ENCODE results near the gene LDLRAD1. TPM values are rescaled to one million over a fixed set of nuclear protein-coding genes. Genes with fewer than 3 reads are reported as not detected.
"Not testable (repeated sequence)": the region's sequence is repeated elsewhere in the genome, so short reads cannot be mapped to it uniquely, and the experiment has no call there.

Gene LDLRAD1
- total RNA-seq = not detected

- CTCF ChIA-PET = no interaction called here
- ATAC-seq = no peak
- Mint-ChIP-seq H3K4me3 (no peak within 1 kb of the TSS), H3K27ac (no peak within 1 kb of the TSS), H3K27me3 (no peaks in the 10 kb centered on the region), H3K4me1 (no peaks in the 10 kb centered on the region), H3K9me3 (ENCODE audit: low read depth) (no peaks in the 10 kb centered on the region), H3K36me3 (no peaks in the 10 kb centered on the region)
- no peak for DNase-seq
Measured at GRCh38 chr1:54017979-54018378, at the start of gene LDLRAD1. Gene LDLRAD1, minus strand, starts transcription at chr1:54018186. Its CDS starts 74 bp downstream, at chr1:54018112.

- CTCF ChIA-PET = no interaction called here
- Mint-ChIP-seq H3K4me3 (no peak overlapping the region), H3K27ac (no peak overlapping the region), H3K4me1 (no peaks in the 10 kb centered on the region), H3K36me3 (peaks cover 20% of the 10 kb centered on the region), H3K27me3 (no peaks in the 10 kb centered on the region), H3K9me3 (ENCODE audit: low read depth) (no peaks in the 10 kb centered on the region)
- DNase-seq = no peak
- ATAC-seq = no peak
Measured at GRCh38 chr1:54064299-54064698, 46.3 kb upstream of the LDLRAD1 start.

GRCh38 chr1:54054438-54054749, 36.4 kb upstream of the LDLRAD1 start:
- no peaks in the 10 kb centered on the region for H3K27me3 Mint-ChIP-seq
- DNase-seq (no peak), ATAC-seq (no peak)
- H3K9me3 Mint-ChIP-seq (ENCODE audit: low read depth) = no peaks in the 10 kb centered on the region
- H3K27ac Mint-ChIP-seq = no peak overlapping the region
- peaks cover 37% of the 10 kb centered on the region for H3K4me1 Mint-ChIP-seq
- CTCF ChIA-PET = interaction anchor here (0.7 to 2.9 kb wide), 6 partner anchors 8 to 194 kb away, joined by 3 to 11 read pairs (median 3); partner anchors contain the start of genes IFT25 and LRRC42
- peaks cover 30% of the 10 kb centered on the region for H3K36me3 Mint-ChIP-seq
- no peak overlapping the region for H3K4me3 Mint-ChIP-seq

GRCh38 chr1:54053745-54054437, 35.9 kb upstream of the LDLRAD1 start:
- peaks cover 37% of the 10 kb centered on the region for H3K4me1 Mint-ChIP-seq
- no peaks in the 10 kb centered on the region for H3K27me3 Mint-ChIP-seq
- H3K27ac Mint-ChIP-seq = no peak overlapping the region
- peaks cover 27% of the 10 kb centered on the region for H3K36me3 Mint-ChIP-seq
- DNase-seq = no peak
- CTCF ChIA-PET = interaction anchor here (0.7 to 2.9 kb wide), 8 partner anchors 8 to 753 kb away, joined by 3 to 11 read pairs (median 3); partner anchors contain the start of genes IFT25 and LRRC42
- H3K9me3 Mint-ChIP-seq (ENCODE audit: low read depth) = no peaks in the 10 kb centered on the region
- no peak overlapping the region for H3K4me3 Mint-ChIP-seq
- ATAC-seq = no peak

GRCh38 chr1:54052934-54053744, 35.2 kb upstream of the LDLRAD1 start, which contains the start of the genes TCEANC2 and TMEM59:
Gene TCEANC2, plus strand, starts transcription at chr1:54053608. Its CDS starts 815 bp downstream, at chr1:54054423.
Gene TMEM59, minus strand, starts transcription at chr1:54053204. Its CDS starts 16 bp downstream, at chr1:54053188.
- no peak within 1 kb of the TSS for H3K4me3 Mint-ChIP-seq
- no peak within 1 kb of the TSS for H3K27ac Mint-ChIP-seq
- peaks cover 22% of the 10 kb centered on the region for H3K36me3 Mint-ChIP-seq
- H3K27me3 Mint-ChIP-seq = no peaks in the 10 kb centered on the region
- CTCF ChIA-PET = interaction anchor here (0.7 to 2.9 kb wide), 10 partner anchors 9 to 754 kb away, joined by 3 to 11 read pairs (median 4); partner anchors contain the start of genes IFT25 and LRRC42
- peaks cover 32% of the 10 kb centered on the region for H3K4me1 Mint-ChIP-seq
- DNase-seq (peak; percentile 99), ATAC-seq (peak; percentile 94)
- no peaks in the 10 kb centered on the region for H3K9me3 Mint-ChIP-seq (ENCODE audit: low read depth)

- peak; percentile 66 for DNase-seq
- peaks cover 32% of the 10 kb centered on the region for H3K4me1 Mint-ChIP-seq
- H3K4me3 Mint-ChIP-seq = no peak overlapping the region
- CTCF ChIA-PET = interaction anchor here (0.7 to 2.9 kb wide), 8 partner anchors 17 to 754 kb away, joined by 3 to 11 read pairs (median 4); partner anchors contain the start of genes IFT25 and LRRC42
- no peaks in the 10 kb centered on the region for H3K9me3 Mint-ChIP-seq (ENCODE audit: low read depth)
- no peaks in the 10 kb centered on the region for H3K27me3 Mint-ChIP-seq
- peaks cover 18% of the 10 kb centered on the region for H3K36me3 Mint-ChIP-seq
- H3K27ac Mint-ChIP-seq = no peak overlapping the region
- ATAC-seq = peak; percentile 41
Measured at GRCh38 chr1:54052431-54052933, 34.5 kb upstream of the LDLRAD1 start.

GRCh38 chr1:54051933-54052430, 34.0 kb upstream of the LDLRAD1 start:
- Mint-ChIP-seq H3K27me3 (no peaks in the 10 kb centered on the region), H3K27ac (no peak overlapping the region), H3K9me3 (ENCODE audit: low read depth) (no peaks in the 10 kb centered on the region), H3K36me3 (peaks cover 15% of the 10 kb centered on the region), H3K4me1 (peaks cover 33% of the 10 kb centered on the region), H3K4me3 (no peak overlapping the region)
- CTCF ChIA-PET = interaction anchor here (0.7 to 3.0 kb wide), 5 partner anchors 106 to 437 kb away, joined by 3 to 11 read pairs (median 6); partner anchors contain the start of genes IFT25 and LRRC42
- ATAC-seq (no peak), DNase-seq (no peak)

- DNase-seq; H3K9me3 Mint-ChIP-seq (ENCODE audit: low read depth); H3K27me3 Mint-ChIP-seq; H3K36me3 Mint-ChIP-seq; ATAC-seq; H3K4me3 Mint-ChIP-seq; H3K27ac Mint-ChIP-seq: not testable (repeated sequence)
- CTCF ChIA-PET = interaction anchor here (3.0 kb wide), 1 partner anchor 190 kb away, joined by 7 read pairs; no protein-coding TSS in a partner anchor
- H3K4me1 Mint-ChIP-seq = peaks cover 26% of the 10 kb centered on the region
Measured at GRCh38 chr1:54050435-54050834, 32.4 kb upstream of the LDLRAD1 start.

GRCh38 chr1:54047384-54048305, 29.7 kb upstream of the LDLRAD1 start:
- ATAC-seq = no peak
- DNase-seq = no peak
- Mint-ChIP-seq H3K27ac (no peak overlapping the region), H3K36me3 (peaks cover 20% of the 10 kb centered on the region), H3K9me3 (ENCODE audit: low read depth) (no peaks in the 10 kb centered on the region), H3K4me3 (no peak overlapping the region), H3K4me1 (peaks cover 18% of the 10 kb centered on the region), H3K27me3 (no peaks in the 10 kb centered on the region)
- CTCF ChIA-PET = no interaction called here

- CTCF ChIA-PET = no interaction called here
- Mint-ChIP-seq H3K9me3 (ENCODE audit: low read depth) (no peaks in the 10 kb centered on the region), H3K4me1 (peaks cover 18% of the 10 kb centered on the region), H3K27me3 (no peaks in the 10 kb centered on the region), H3K36me3 (peaks cover 28% of the 10 kb centered on the region), H3K4me3 (no peak overlapping the region), H3K27ac (no peak overlapping the region)
- DNase-seq = no peak
- ATAC-seq = no peak
Measured at GRCh38 chr1:54046671-54047383, 28.8 kb upstream of the LDLRAD1 start.

- Mint-ChIP-seq H3K27me3 (no peaks in the 10 kb centered on the region), H3K4me3 (no peak overlapping the region), H3K9me3 (ENCODE audit: low read depth) (no peaks in the 10 kb centered on the region), H3K27ac (no peak overlapping the region), H3K36me3 (peaks cover 34% of the 10 kb centered on the region), H3K4me1 (peaks cover 14% of the 10 kb centered on the region)
- CTCF ChIA-PET = no interaction called here
- DNase-seq (no peak), ATAC-seq (no peak)
Measured at GRCh38 chr1:54045496-54045895, 27.5 kb upstream of the LDLRAD1 start.

GRCh38 chr1:54041806-54042205, 23.8 kb upstream of the LDLRAD1 start:
- H3K27ac Mint-ChIP-seq = no peak overlapping the region
- peaks cover 46% of the 10 kb centered on the region for H3K36me3 Mint-ChIP-seq
- H3K4me3 Mint-ChIP-seq = no peak overlapping the region
- ATAC-seq (no peak), DNase-seq (no peak)
- no peaks in the 10 kb centered on the region for H3K9me3 Mint-ChIP-seq (ENCODE audit: low read depth)
- CTCF ChIA-PET = no interaction called here
- no peaks in the 10 kb centered on the region for H3K27me3 Mint-ChIP-seq
- H3K4me1 Mint-ChIP-seq = peaks cover 5% of the 10 kb centered on the region

All from activated CD8-positive, alpha-beta memory T cell treated with anti-CD3 and anti-CD28 coated beads, Interleukin-2, amount 10 ng/mL, durations not matched to agents 7 days and 5 days (primary cell).